Measurements from ENCODE around the gene RELCH.
A peak's percentile ranks its signal among the peaks of the same experiment; 100 is the strongest.

RELCH gene

GRCh38 chr18:62249478-62250097 lies 62.5 kb downstream of the RELCH start:
- DNase-seq = peak in 40 of 56 donors; percentile 0 to 82 (median 14)

GRCh38 chr18:62250475-62250874 lies 63.4 kb downstream of the RELCH start:
- DNase-seq = no peak

DNA sequence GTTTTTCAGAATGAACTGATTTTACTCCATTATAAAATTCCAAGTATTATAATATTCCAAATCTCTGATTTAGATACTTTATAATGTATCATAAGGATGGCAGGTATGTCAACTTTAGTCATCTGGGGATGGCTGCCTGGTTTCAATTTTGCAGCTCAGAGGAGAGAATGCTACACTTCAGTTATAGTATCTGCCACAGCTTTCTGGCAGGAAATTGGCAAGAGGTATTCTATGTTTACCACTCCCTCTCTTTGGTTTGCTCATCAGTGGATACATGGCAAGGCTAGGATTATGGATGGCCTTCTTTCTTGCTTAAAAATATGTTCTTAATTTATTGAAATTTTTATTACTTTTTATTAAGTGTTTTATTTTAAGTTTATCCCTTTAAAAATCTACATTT lies 71.0 kb downstream of the RELCH start:
- DNase-seq = no peak

GRCh38 chr18:62258616-62259015 lies 71.6 kb downstream of the RELCH start:
- DNase-seq = no peak

DNA sequence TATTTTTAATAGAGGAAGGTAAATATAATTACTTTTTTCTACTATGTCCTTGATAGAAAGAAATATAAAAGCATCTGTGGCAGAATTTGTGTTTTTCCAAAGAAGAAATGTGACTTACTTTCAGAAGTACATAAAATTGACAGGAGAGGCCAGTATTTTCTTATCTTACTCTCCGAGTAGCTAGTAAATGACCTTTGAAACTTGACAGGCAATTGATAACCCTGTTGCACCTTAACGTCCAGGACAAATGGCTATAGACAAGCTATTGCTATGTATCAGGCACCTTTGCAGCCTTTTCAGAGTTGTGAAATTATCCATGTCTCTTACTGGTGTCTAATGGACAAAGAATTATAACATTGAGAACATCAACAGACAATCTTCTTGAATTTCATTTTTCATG lies 75.0 kb downstream of the RELCH start:
- no peak for DNase-seq

GRCh38 chr18:62264984-62265383 lies 77.9 kb downstream of the RELCH start:
- no peak for DNase-seq

DNA sequence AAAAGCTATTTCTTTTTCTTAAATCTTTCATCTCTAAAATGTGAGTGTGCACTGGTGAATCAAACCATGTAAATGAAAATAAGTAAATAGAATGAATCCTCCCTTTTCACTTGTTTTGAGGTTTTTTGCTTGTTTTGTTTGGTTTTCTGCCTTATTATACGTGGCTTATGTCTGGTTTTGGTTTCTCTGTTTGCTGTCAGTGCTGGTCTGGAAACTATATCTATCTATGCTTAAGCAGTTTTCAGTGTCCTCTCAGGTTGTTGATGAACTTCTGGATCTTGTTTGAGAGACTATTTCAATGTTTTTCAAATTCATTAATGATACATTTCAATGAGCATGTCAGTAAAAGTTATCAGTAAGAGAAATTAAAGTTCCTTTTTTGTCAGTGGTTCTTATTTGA lies 90.0 kb downstream of the RELCH start:
- no peak for DNase-seq

GRCh38 chr18:62279561-62279960 lies 92.5 kb downstream of the RELCH start:
- no peak for DNase-seq

- DNase-seq = no peak
Observed at GRCh38 chr18:62280058-62280457, 93.0 kb downstream of the RELCH start.

GRCh38 chr18:62280786-62281185 lies 93.7 kb downstream of the RELCH start:
- DNase-seq = no peak

GRCh38 chr18:62281684-62282083 lies 94.6 kb downstream of the RELCH start:
- peak in 2 of 56 donors; percentile 0 to 4 for DNase-seq

DNA sequence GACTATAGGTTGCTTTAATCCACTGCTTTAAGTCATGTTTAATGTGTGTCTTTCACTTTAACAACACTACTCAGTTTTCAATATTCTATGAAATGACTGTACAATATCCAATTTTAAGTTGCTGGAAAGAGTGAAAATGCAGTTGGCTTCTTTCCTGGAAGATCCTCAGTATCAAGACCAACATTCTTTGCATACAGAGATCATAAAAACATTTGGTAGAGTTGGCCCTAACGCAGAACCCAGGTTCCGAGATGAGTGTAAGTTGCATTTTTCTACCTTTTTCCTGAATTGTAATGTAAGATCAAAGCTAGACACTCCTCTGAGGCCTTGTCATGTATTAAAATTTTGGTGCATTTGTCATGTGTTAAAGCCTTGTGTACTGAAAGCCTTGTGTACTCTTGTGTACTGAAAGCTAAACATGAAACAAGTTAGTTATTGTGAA lies 95.2 kb downstream of the RELCH start:
- DNase-seq = no peak

DNA sequence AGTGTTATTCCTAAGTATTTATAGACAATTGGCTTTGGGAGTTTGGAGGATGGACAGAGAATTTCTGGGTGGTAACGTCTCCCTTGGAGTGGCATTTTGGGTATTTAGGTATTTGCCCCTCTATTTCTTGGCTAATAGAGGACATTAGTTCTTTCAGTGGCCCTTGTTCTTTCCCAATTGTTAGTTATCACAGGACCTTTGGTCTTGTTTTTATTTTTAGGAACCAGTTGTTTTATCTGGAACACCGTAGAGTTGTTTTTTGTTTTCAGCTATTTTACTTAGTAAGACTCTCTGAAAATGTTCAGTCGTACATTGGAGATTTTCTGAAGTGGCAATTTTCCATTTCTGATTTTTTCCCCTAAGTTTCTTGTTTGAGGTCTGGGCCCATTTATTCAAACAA lies 97.6 kb downstream of the RELCH start:
- DNase-seq = no peak

GRCh38 chr18:62285281-62285680 lies 98.2 kb downstream of the RELCH start:
- DNase-seq = no peak

DNA sequence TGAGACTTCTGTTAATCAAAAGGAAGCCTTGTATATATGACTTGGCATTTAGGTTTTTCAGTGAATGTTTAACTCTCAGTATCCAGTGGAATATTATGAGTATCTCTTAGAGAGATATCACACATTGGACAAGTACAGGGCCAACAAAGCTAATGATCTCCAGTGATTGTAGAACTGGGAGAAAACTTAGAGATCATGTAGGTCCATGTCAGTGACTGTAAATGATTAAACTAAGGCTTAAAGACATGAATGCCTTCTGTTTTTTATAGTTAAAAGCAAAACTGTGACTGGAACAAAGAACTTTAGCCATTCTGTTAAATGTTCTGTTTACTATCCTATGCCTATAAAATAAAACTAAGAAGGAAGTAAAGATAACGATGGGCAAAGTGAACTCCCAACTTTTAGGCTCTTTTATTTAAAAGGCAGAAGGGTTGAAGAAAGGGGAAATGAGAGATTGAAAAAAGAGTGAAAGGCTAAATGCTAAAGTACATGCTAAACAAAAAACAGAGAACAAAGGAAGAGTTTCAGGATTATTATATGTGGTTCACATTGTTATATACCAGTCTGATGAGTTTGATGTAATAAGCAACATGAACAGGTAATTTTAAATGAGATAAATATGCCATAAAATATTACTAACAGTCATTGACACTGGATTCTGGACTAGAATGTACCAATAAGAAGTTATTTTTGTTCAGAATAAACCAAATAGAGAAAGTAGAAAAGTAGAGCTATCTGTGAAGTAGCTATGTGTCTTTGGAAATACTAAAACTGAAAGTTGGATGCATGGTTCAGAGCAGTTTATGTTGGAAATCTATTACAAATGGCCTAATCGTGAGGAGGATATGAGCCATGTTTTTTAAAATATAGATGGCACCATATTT lies 101.0 kb downstream of the RELCH start:
- DNase-seq = no peak

DNA sequence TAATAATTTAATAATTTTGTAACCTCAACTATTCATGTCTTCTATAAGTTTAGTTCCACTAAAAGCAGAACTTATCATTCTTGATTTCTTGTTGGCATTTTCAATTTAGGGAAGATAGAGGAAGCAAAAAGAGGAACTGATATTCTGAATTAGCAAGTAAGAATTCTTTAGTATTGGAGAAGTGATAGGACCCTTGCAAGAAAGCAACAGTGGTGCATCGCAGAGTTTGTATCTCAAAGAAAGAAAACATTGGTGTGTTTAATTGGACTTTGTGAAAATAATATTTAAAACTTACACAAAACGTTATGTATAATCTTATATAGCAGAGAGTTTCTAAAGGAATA lies 101.6 kb downstream of the RELCH start:
- no peak for DNase-seq

GRCh38 chr18:62289047-62289446 lies 102.0 kb downstream of the RELCH start:
- DNase-seq = no peak

DNA sequence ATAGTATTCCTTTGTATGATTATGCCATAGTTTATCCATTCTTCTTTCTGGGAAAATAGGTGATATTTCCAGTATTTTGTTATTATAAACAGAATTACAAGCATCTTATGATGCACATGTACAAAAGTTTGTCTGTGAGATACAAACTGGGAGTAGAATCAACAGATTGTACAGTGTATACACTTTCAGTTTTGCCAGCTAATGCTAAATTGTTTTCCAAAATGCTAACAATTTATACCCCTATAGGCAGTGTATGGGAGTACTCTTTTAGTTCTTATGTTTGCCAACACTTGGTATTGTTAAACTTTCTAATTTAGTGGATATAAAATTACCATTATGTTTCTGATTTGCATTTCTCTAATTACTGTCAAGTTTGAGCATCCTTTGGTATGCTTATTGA lies 107.0 kb downstream of the RELCH start:
- no peak for DNase-seq

DNA sequence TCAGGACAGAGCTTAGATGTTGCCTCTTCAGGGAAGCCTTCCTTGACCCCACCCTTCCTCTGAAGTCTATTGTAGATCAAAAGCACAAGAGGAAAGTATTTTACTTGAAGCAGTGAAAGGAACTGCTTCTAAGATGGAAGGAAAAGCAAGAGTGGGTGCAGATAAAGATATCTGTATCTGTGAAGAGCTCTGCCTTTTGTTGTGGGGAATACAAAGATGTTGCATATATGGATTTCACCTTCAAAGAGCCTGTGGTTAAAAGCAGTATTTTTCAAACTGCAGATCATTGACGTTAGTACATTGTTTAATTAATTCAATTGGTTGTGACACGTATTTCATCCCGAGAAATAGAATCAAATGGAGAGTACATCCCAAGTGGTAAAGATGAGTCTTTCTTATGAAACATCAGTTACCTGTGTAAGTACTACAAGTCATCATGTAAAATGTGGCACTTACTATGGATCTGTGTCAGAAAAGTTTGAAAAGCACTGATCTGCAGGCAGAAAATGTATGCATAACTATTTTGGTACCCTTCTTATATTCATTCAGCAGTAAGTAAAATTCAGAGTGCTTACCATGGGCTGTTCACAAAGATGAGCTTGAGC lies 113.4 kb downstream of the RELCH start:
- DNase-seq = no peak

- DNase-seq = no peak
Observed at GRCh38 chr18:62301322-62301721, 114.3 kb downstream of the RELCH start.

DNA sequence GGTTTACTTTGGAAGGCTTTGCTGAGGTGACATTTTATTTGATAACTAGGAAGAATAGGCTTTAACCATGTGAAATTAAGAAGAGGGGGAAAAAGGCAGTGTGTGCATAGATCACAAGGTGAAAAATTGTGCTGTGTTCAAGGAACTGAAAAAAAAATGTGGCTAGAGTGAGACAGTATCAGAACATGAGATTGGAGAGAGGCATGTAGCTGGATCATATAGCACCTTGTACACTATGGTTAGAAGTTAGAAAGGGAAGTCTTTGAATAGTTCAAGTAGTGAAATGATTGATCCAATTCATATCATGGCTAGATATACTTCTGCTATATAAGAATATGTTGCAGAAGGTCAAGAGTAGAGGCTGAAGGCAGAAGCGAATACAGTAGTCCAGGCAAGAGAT lies 125.8 kb downstream of the RELCH start:
- DNase-seq = no peak
